Adrenal gland (tissue), 5 donors: ENCODE results near the gene MGAT5.

Source experiments
- POLR2A ChIP-seq, 2 donors: fragments of 450-650 bp; IDR thresholded peaks; one replicate each; pipeline ENCODE4 v1.6.1; 2017; ENCODE audit warnings: antibody characterized with exemption in 2 of 2, mild to moderate bottlenecking in 2 of 2, moderate library complexity in 1 of 2
- TF ChIP-seq, protein P1 (sequence below), 6 experiments: fragments of 450-650 bp in 4 of 6; fragments of 200-600 bp in 2 of 6; sonication (generic) in 1 of 6; IDR thresholded peaks; 1 replicate in 5 of 6; 2 replicates in 1 of 6; pipeline versions ENCODE4 v1.5.1 to v1.8.0; 2016 to 2021; ENCODE audit warnings: antibody characterized with exemption in 6 of 6, mild to moderate bottlenecking in 2 of 6, moderate library complexity in 1 of 6
- donor health status: DM: no; HTN: no; CAD: no.

DNA sequence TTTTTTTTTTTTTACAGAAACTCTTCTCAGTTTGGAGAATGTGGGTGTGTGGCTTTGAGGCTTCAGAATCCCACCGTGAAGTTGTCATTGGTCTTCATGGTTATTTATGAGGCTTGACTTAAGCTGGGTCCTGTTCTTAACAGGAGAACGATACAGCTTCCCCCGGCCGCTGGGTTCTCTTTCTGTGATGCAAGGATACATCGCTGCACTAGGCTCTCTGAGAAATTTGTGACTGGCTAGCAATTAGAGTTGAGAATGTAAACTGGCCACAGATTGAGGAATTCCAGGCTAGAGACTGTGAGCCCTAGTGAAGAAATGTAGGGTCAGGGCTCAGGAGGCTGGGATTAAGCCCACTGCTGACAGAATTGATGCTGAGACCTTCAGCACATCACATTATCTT, 29.8 kb downstream of the MGAT5 start:
- TF ChIP-seq, protein P1, sequence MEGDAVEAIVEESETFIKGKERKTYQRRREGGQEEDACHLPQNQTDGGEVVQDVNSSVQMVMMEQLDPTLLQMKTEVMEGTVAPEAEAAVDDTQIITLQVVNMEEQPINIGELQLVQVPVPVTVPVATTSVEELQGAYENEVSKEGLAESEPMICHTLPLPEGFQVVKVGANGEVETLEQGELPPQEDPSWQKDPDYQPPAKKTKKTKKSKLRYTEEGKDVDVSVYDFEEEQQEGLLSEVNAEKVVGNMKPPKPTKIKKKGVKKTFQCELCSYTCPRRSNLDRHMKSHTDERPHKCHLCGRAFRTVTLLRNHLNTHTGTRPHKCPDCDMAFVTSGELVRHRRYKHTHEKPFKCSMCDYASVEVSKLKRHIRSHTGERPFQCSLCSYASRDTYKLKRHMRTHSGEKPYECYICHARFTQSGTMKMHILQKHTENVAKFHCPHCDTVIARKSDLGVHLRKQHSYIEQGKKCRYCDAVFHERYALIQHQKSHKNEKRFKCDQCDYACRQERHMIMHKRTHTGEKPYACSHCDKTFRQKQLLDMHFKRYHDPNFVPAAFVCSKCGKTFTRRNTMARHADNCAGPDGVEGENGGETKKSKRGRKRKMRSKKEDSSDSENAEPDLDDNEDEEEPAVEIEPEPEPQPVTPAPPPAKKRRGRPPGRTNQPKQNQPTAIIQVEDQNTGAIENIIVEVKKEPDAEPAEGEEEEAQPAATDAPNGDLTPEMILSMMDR (IDR thresholded peaks at IDR 0.05): no peak
- no peak for TF ChIP-seq POLR2A (IDR thresholded peaks at IDR 0.05)
